GM12874 (cell line): ENCODE measurements around the gene CELF4.

Experiments used
- TF ChIP-seq, protein P1 (sequence below): IDR thresholded peaks from 2 replicates; pipeline ENCODE4 v1.5.1; 2011; ENCODE audit warnings: low read depth, mild to moderate bottlenecking, control low read depth, low read length, moderate library complexity; ENCODE audit not compliant: insufficient read depth

Gene CELF4

DNA sequence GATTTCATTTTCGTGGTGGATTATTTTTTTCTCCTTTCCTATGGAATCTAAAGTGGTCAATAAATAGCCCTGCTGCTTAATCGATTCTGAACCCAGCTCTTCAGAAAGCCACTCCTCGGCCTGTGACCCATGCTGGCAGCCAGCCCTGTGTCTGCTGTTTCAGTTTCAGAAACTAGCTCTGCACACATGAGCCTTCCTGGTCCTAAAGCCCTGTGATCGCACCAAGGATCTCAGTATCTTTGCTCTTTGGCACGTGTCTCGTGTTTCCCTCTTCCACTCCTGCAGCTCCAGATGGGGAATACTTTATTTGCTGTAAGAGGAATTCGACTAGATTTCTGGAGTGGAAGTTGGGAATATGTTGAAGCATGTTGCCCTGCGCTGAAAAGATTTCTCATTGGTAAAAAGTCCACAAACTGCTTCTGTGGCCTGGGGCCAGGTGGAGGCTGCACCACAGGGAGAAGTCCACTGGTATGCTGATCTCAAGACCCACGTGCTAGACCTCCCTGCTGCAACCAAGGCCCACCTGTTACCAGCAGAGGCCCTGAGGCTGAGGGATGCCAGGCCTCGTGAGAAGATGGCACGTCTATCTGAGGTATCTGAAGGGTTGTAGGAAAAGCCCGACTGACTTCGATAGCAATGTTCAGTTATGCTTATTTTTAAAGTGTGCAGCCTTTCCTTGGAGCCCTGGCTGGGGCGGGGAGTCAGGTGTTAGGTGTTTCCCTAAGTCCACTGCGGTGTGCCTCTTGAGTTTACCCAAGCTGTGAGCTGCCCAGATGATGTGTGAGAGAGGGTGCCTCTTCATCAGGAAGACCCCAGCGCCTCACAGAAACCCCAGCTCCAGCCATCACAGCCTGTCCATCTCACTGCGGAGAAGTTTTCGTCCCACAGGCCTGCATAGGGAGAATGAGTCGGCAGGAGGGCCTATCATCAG is 33.6 kb upstream of the CELF4 start:
- TF ChIP-seq, protein P1, sequence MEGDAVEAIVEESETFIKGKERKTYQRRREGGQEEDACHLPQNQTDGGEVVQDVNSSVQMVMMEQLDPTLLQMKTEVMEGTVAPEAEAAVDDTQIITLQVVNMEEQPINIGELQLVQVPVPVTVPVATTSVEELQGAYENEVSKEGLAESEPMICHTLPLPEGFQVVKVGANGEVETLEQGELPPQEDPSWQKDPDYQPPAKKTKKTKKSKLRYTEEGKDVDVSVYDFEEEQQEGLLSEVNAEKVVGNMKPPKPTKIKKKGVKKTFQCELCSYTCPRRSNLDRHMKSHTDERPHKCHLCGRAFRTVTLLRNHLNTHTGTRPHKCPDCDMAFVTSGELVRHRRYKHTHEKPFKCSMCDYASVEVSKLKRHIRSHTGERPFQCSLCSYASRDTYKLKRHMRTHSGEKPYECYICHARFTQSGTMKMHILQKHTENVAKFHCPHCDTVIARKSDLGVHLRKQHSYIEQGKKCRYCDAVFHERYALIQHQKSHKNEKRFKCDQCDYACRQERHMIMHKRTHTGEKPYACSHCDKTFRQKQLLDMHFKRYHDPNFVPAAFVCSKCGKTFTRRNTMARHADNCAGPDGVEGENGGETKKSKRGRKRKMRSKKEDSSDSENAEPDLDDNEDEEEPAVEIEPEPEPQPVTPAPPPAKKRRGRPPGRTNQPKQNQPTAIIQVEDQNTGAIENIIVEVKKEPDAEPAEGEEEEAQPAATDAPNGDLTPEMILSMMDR: no peak

DNA sequence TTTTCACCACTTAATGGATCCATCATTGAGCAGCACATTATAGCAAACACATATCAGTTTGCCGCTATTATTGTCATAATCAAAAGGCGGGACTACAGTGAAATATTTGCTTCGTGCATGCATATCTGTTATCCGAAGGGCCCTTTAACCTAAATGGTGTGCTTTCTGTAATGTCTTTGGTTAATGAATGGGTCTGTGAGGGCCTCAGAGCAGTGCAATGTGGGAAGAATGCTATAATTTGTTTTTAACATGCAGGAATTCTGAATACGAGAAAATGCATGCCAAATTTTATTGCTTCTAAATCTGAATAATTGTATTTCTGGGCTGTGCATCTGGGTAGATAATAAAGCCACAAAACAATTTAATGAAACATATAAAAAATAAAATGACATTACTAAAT is 32.8 kb upstream of the CELF4 start:
- TF ChIP-seq, protein P1: no peak

DNA sequence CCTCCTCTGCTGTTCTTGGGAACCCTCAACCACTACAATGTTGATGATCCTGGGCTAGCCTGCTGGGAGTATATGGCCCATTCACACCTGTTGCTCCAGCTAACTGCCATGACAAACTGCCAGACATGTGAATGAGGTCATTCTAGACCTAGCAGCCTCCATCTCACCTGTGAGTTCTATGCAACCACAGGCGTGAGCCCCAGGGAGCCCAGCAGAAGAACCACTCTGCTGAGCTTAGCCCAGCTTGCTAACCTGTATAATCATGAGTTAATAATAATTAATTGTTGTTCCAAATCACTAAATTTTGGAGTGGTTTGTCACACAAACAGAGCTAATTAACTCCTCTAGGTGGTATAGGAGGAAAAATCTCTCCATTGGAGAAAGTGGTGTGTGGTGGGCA is 24.7 kb upstream of the CELF4 start:
- TF ChIP-seq, protein P1: no peak

DNA sequence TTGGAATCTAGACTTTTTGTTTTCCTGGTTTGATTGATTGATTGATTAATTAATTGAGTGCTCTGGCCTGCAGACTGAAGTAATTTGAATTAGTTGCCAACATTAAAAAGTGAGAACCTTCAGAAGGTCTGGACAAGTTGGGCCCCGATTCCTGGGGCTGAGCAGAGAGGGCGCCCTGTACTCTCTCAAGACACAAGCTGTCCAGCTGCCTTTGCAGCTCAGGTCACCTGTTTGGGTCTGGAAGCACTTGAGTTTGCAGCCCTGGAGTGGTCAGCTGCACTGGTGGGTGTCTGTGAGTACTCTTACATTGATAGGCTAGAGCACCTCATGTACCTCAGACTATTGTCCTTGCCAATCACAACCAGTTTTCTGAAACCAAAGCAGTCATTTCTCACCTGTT is 22.7 kb upstream of the CELF4 start:
- TF ChIP-seq, protein P1: no peak

DNA sequence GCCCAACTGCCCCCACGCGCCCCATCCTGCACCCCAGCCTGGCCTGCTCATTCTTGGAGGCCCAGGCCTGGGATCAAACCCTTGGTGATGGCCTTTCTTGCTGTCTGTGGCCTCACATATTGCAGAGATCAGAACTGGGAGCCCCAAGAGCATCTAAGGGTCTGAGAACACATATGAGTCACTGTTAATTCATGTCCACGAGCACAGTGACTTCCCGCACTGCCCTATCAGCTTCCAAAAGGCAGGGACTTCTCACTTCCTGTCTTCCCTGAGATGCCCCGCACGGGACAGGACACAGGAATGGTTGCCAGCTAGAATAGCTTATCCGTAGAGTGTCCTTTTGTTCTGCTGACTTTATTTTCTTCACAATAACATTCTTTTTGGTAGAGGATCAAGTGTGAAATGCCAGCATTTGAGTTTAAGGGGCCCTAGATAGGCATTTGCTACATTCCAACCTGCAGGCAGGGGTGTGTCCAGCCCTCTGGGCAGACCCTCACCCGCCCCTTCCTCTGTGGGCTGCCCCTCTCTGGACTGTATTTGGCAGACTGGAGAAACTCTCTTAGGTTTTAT is 21.1 kb upstream of the CELF4 start:
- TF ChIP-seq, protein P1: no peak

DNA sequence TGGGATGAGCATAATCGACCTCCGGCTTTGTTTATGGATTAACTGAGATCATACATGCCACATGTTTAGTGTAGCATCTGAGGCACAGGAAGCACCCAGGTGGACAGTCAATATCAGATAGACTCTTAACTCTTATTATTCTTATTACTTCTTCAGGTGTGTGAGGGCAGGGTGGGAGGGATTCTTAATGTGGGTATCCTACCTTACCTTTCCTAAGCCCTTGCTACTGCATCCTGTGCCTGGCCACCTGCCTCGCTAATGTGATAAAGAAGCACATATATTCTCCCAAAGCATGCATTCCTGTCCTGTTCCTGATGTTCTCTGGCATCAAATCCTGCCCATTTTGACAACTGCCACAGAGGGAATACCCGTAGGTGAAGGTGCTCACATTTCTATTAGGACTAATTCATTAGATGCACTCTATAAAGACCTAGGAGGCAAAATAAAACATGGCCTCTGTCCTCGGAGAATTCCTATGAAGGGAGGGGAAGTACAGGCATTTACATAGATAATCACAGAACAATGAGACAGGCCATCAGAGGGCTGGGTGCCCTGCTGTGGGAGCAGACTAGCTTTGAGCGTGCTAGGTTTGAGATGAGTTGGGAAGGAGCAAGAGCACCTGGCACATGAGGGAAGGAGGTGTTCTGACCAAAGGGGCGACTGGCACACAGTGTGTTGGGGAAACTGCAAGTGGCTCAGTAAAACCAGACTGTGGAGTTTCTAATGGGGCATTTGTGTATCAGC is 19.5 kb upstream of the CELF4 start:
- TF ChIP-seq, protein P1: no peak

DNA sequence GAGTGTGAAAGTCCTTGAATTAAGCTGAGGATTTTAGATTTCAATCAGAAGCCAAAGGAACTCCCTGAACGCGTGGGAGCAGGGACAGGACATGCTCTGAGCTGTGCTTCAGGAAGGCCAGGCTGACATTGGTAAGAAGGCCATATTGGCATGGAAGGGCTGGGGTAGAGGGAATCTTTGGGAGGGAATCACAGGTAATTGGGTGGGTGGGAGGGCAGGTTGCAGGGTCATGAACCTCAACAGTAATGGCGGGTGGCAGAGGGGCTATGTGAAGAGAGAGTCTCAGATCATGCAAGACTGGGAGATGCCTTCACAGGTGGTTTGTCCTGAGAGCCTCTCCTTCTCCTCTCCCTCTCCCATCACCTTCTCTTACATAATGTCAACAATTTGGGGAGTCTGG is 18.6 kb upstream of the CELF4 start:
- TF ChIP-seq, protein P1: no peak
